CD14-positive monocyte (primary cell): Measurements from ENCODE around the gene CCDC69. TPM values are rescaled to one million over a fixed set of nuclear protein-coding genes. Genes with fewer than 3 reads are reported as not detected.

ENCODE experiments used
- DNase-seq, 3 donors: peaks; one replicate each; pipeline ENCODE4 v3.0.0-alpha.2; 2011 to 2022
- H2AFZ ChIP-seq: 2 replicates; pipeline ENCODE4 v1.6.0; 2012; ENCODE audit warnings: mild to moderate bottlenecking, low read depth, low read length, inconsistent platforms; ENCODE audit not compliant: insufficient read depth, poor library complexity, severe bottlenecking
- H3K27ac ChIP-seq, 2 donors: 1 replicate in 1 of 2; 2 replicates in 1 of 2; pipeline ENCODE4 v1.5.1; 2012 to 2013; ENCODE audit warnings: low read length in 2 of 2, control low read depth in 1 of 2, inconsistent platforms in 1 of 2, low read depth in 1 of 2, mild to moderate bottlenecking in 1 of 2
- H3K27me3 ChIP-seq, 2 donors: one replicate each; pipeline versions ENCODE4 v1.6.0 to v1.6.1; 2011 to 2013; ENCODE audit warnings: low read length in 2 of 2; ENCODE audit not compliant: control insufficient read depth in 2 of 2, insufficient read depth in 2 of 2
- H3K36me3 ChIP-seq, 2 donors: replicated peaks in 1 of 2; 1 replicate in 1 of 2; 2 replicates in 1 of 2; pipeline versions ENCODE4 v1.5.1 to v1.6.1; 2012 to 2013; ENCODE audit warnings: low read length in 2 of 2, control low read depth in 1 of 2, inconsistent platforms in 1 of 2, mild to moderate bottlenecking in 1 of 2; ENCODE audit not compliant: insufficient read depth in 2 of 2, control insufficient read depth in 1 of 2
- H3K4me1 ChIP-seq, 2 donors: 1 replicate in 1 of 2; 2 replicates in 1 of 2; pipeline versions ENCODE4 v1.5.1 to v1.6.1; 2012 to 2013; ENCODE audit warnings: low read length in 2 of 2, control low read depth in 1 of 2, inconsistent platforms in 1 of 2, mild to moderate bottlenecking in 1 of 2, moderate library complexity in 1 of 2; ENCODE audit not compliant: insufficient read depth in 2 of 2, control insufficient read depth in 1 of 2
- H3K4me2 ChIP-seq: replicated peaks from 2 replicates; pipeline ENCODE3; 2012; ENCODE audit warnings: low read length, moderate library complexity, mild to moderate bottlenecking; ENCODE audit not compliant: poor library complexity, severe bottlenecking; ENCODE audit errors: extremely low read depth
- H3K4me3 ChIP-seq, 3 experiments: fragments of 200-600 bp in 1 of 3; sonication (generic) in 1 of 3; replicated peaks in 1 of 3; 1 replicate in 2 of 3; 2 replicates in 1 of 3; pipeline ENCODE4 v1.5.1; 2011 to 2013; ENCODE audit warnings: low read length in 3 of 3, mild to moderate bottlenecking in 3 of 3, control low read depth in 2 of 3, low read depth in 2 of 3, inconsistent platforms in 1 of 3, moderate library complexity in 1 of 3
- H3K79me2 ChIP-seq: 2 replicates; pipeline ENCODE4 v1.6.0; 2012; ENCODE audit warnings: mild to moderate bottlenecking, control low read depth, inconsistent platforms, low read length, moderate library complexity; ENCODE audit not compliant: insufficient read depth
- H3K9ac ChIP-seq: 2 replicates; pipeline ENCODE4 v1.6.0; 2017; ENCODE audit warnings: low read length, mild to moderate bottlenecking; ENCODE audit not compliant: insufficient read depth, poor library complexity, severe bottlenecking
- H3K9me3 ChIP-seq, 2 donors: replicated peaks in 1 of 2; 1 replicate in 1 of 2; 2 replicates in 1 of 2; pipeline versions ENCODE4 v1.5.1 to v1.6.1; 2012 to 2013; ENCODE audit warnings: low read length in 2 of 2, control low read depth in 1 of 2; ENCODE audit not compliant: control insufficient read depth in 1 of 2, insufficient read depth in 1 of 2
- H4K20me1 ChIP-seq: 2 replicates; pipeline ENCODE4 v1.6.0; 2012; ENCODE audit warnings: mild to moderate bottlenecking, low read length, control low read depth, moderate library complexity; ENCODE audit not compliant: insufficient read depth
- H3K27ac Mint-ChIP-seq, 7 donors: one replicate each; pipeline ENCODE4 v1.8.0; 2020; ENCODE audit warnings: mild to moderate bottlenecking in 7 of 7, mixed read lengths in 7 of 7, moderate library complexity in 6 of 7, inconsistent platforms in 2 of 7
- H3K27me3 Mint-ChIP-seq, 3 donors: one replicate each; pipeline ENCODE4 v1.8.0; 2021 to 2022; ENCODE audit warnings: low read depth in 3 of 3, mild to moderate bottlenecking in 3 of 3, mixed read lengths in 3 of 3, moderate library complexity in 3 of 3, inconsistent platforms in 1 of 3
- H3K36me3 Mint-ChIP-seq, 2 donors: one replicate each; pipeline ENCODE4 v1.8.0; 2020; ENCODE audit warnings: mixed read lengths in 2 of 2, inconsistent platforms in 1 of 2, mild to moderate bottlenecking in 1 of 2
- H3K4me1 Mint-ChIP-seq: one replicate; pipeline ENCODE4 v1.8.0; 2020; ENCODE audit warnings: mild to moderate bottlenecking, mixed read lengths
- H3K4me3 Mint-ChIP-seq, 2 donors: one replicate each; pipeline ENCODE4 v1.8.0; 2020; ENCODE audit warnings: mild to moderate bottlenecking in 2 of 2, mixed read lengths in 2 of 2, moderate library complexity in 1 of 2
- H3K9me3 Mint-ChIP-seq, 7 donors: one replicate each; pipeline ENCODE4 v1.8.0; 2020 to 2022; ENCODE audit warnings: mixed read lengths in 7 of 7, mild to moderate bottlenecking in 6 of 7, moderate library complexity in 6 of 7, inconsistent platforms in 2 of 7
- CTCF ChIP-seq: fragments of 200-600 bp; IDR thresholded peaks from one replicate; pipeline ENCODE4 v1.8.0; 2022; ENCODE audit warnings: antibody characterized with exemption, mild to moderate bottlenecking
- WGBS: methylation state at CpG from one replicate; pipeline ENCODE4 v1.1.5; 2013; ENCODE audit warnings: missing lambda C conversion rate; ENCODE audit not compliant: insufficient coverage; 5-methylcytosine and 5-hydroxymethylcytosine counted together
- intact Hi-C, 2 donors: fragments of 100-400 bp; cut with micrococcal nuclease; formaldehyde crosslinking; loops; one replicate each; pipeline versions ENCODE4 v1.15.0 to v1.15.1; 2023
- polyA minus RNA-seq: library from RNA; depleted of rRNA, polyadenylated mRNA; stranded (reverse); fragments of >200 nt; gene quantifications from 2 replicates; pipeline ENCODE4 v1.2.3, GENCODE V29; 2012
- polyA plus RNA-seq, 3 donors: library from polyadenylated mRNA; depleted of rRNA in 1 of 3; unstranded in 2 of 3; stranded (reverse) in 1 of 3; fragments of 300-500 nt in 2 of 3; fragments of >200 nt in 1 of 3; fragmentation: Illumina TruSeq in 2 of 3; gene quantifications; 1 replicate in 2 of 3; 2 replicates in 1 of 3; pipeline ENCODE4 v1.2.3, GENCODE V29; 2012 to 2021
- total RNA-seq, 12 experiments: library from RNA in 1 of 12; stranded (reverse) in 1 of 12; fragments of 120-200 nt in 1 of 12; gene quantifications; one replicate each; pipeline ENCODE4 v1.2.4 and lab custom pipeline; 2013 to 2026; ENCODE audit warnings: mixed read lengths in 6 of 12, inconsistent platforms in 1 of 12

Gene CCDC69
- total RNA-seq (2013) = 147 TPM
- polyA plus RNA-seq = 100 to 1,000 TPM in 1 of 3 donors, 10 to 100 TPM in 2; 68.4 to 176 (median 84.1) TPM
- polyA minus RNA-seq = 55.0 and 74.6 TPM in 2 replicates
- total RNA-seq (lab: John Stamatoyannopoulos, UW) = 16.7 to 214 (median 171) reads per million in 11 experiments

- Mint-ChIP-seq H3K4me1 (peaks cover 64% of the 10 kb centered on the region), H3K27ac (peak within 1 kb of the TSS; percentile 92 to 97 (median 94)), H3K27me3 (peaks cover 0 to 3% (median 0%) of the 10 kb centered on the region in 3 donors), H3K4me3 (peak within 1 kb of the TSS; percentile 90 to 96), H3K36me3 (peaks cover 29 to 38% of the 10 kb centered on the region in 2 donors), H3K9me3 (peaks cover 0 to 2% (median 0%) of the 10 kb centered on the region in 7 donors)
- intact Hi-C loops = loop anchor here in 1 of 2 donors (2.0 kb wide), 1 partner anchor 15 kb away; no protein-coding TSS in a partner anchor
- TF ChIP-seq CTCF = no peak
- Histone ChIP-seq H3K9me3 (no peaks in the 10 kb centered on the region), H2AFZ (peak within 1 kb of the TSS; percentile 64), H3K27ac (peak within 1 kb of the TSS; percentile 92 to 94), H3K4me1 (peaks cover 53 to 73% of the 10 kb centered on the region in 2 donors), H3K27me3 (no peaks in the 10 kb centered on the region), H3K79me2 (peaks cover 60% of the 10 kb centered on the region), H3K4me2 (peak within 1 kb of the TSS; percentile 94), H3K9ac (peak within 1 kb of the TSS; percentile 91), H3K36me3 (peaks cover 0 to 28% of the 10 kb centered on the region in 2 donors), H4K20me1 (no peaks in the 10 kb centered on the region), H3K4me3 (peak within 1 kb of the TSS; percentile 66 to 96 (median 93))
- DNase-seq = peak in 2 of 3 donors; percentile 54 to 58
- WGBS = 0% methylated on average over 50 of the region's 58 CpGs
Observed at GRCh38 chr5:151223447-151224264, at the start of gene CCDC69. TSS of gene CCDC69 (minus strand) at chr5:151224092. CDS start at chr5:151223970, 122 bp downstream.

GRCh38 chr5:151271336-151271735, 47.4 kb upstream of the CCDC69 start:
- Histone ChIP-seq H3K27me3 (peaks cover 0 to 2% of the 10 kb centered on the region in 2 donors), H3K9ac (no peak overlapping the region), H3K36me3 (peaks cover 40 to 44% of the 10 kb centered on the region in 2 donors), H3K27ac (peak overlapping the region in 1 of 2 donors; percentile 18), H3K4me3 (no peak overlapping the region), H3K9me3 (no peaks in the 10 kb centered on the region), H2AFZ (no peak overlapping the region), H4K20me1 (peaks cover 5% of the 10 kb centered on the region), H3K4me1 (peaks cover 11 to 14% of the 10 kb centered on the region in 2 donors), H3K4me2 (no peak overlapping the region), H3K79me2 (no peaks in the 10 kb centered on the region)
- Mint-ChIP-seq H3K27ac (no peak overlapping the region), H3K4me3 (no peak overlapping the region), H3K4me1 (no peaks in the 10 kb centered on the region), H3K27me3 (peaks cover 0 to 6% (median 5%) of the 10 kb centered on the region in 3 donors), H3K36me3 (peaks cover 2 to 4% of the 10 kb centered on the region in 2 donors), H3K9me3 (peaks cover 0 to 3% (median 0%) of the 10 kb centered on the region in 7 donors)
- intact Hi-C loops = no loop called here
- TF ChIP-seq CTCF = no peak
- peak in 2 of 3 donors; percentile 41 to 47 for DNase-seq
